MM.1S (cell line): Measurements from ENCODE around the gene TIFAB.

Experiments
- DNase-seq: peaks from one replicate; pipeline ENCODE4 v3.0.0-alpha.2; 2015
- H2AFZ ChIP-seq: fragments of 300-600 bp; sonication (generic); 2 replicates; pipeline ENCODE4 v1.6.0; 2016; ENCODE audit warnings: antibody characterized with exemption, low read length
- H3F3A ChIP-seq: fragments of 300-600 bp; sonication (generic); 2 replicates; pipeline ENCODE4 v1.6.1; 2016; ENCODE audit warnings: mild to moderate bottlenecking, antibody characterized with exemption, low read length, moderate library complexity, mixed read lengths; ENCODE audit not compliant: insufficient read depth
- H3K27ac ChIP-seq: fragments of 300-600 bp; sonication (generic); 2 replicates; pipeline ENCODE4 v1.5.1; 2016; ENCODE audit warnings: mild to moderate bottlenecking, low read length
- H3K27me3 ChIP-seq: fragments of 300-600 bp; sonication (generic); replicated peaks from 2 replicates; pipeline ENCODE4 v1.6.0; 2016; ENCODE audit warnings: low read length; ENCODE audit not compliant: insufficient read depth
- H3K36me3 ChIP-seq: fragments of 300-600 bp; sonication (generic); replicated peaks from 2 replicates; pipeline ENCODE4 v1.6.1; 2016; ENCODE audit warnings: mild to moderate bottlenecking, low read length, mixed read lengths; ENCODE audit not compliant: insufficient read depth
- H3K4me1 ChIP-seq: fragments of 300-600 bp; sonication (generic); 2 replicates; pipeline ENCODE4 v1.6.1; 2016; ENCODE audit warnings: low read length, mixed read lengths
- H3K4me2 ChIP-seq: fragments of 300-600 bp; sonication (generic); 2 replicates; pipeline ENCODE4 v1.6.0; 2016; ENCODE audit warnings: low read depth, low read length
- H3K4me3 ChIP-seq: fragments of 300-600 bp; sonication (generic); 2 replicates; pipeline ENCODE4 v1.5.1; 2016; ENCODE audit warnings: low read length, mixed read lengths
- H3K79me2 ChIP-seq: fragments of 300-600 bp; sonication (generic); 2 replicates; pipeline ENCODE4 v1.6.1; 2016; ENCODE audit warnings: mixed run types, low read length, mixed read lengths
- H3K9ac ChIP-seq: fragments of 300-600 bp; sonication (generic); 2 replicates; pipeline ENCODE4 v1.6.1; 2016; ENCODE audit warnings: low read length, mixed read lengths
- H3K9me2 ChIP-seq: fragments of 300-600 bp; sonication (generic); replicated peaks from 2 replicates; pipeline ENCODE4 v1.6.1; 2016; ENCODE audit warnings: mild to moderate bottlenecking, low read length, mixed read lengths; ENCODE audit not compliant: insufficient read depth
- H3K9me3 ChIP-seq: fragments of 300-600 bp; sonication (generic); replicated peaks from 2 replicates; pipeline ENCODE4 v1.6.1; 2016; ENCODE audit warnings: mild to moderate bottlenecking, low read length, mixed read lengths; ENCODE audit not compliant: insufficient read depth
- H4K20me1 ChIP-seq: fragments of 300-600 bp; sonication (generic); 2 replicates; pipeline ENCODE4 v1.6.1; 2016; ENCODE audit warnings: mild to moderate bottlenecking, low read length, moderate library complexity, mixed read lengths; ENCODE audit not compliant: insufficient read depth
- EZH2 ChIP-seq: fragments of 300-600 bp; sonication (generic); optimal IDR thresholded peaks from 2 replicates; pipeline ENCODE3; 2017; ENCODE audit warnings: low read depth, mild to moderate bottlenecking, antibody characterized with exemption, low read length, mixed read lengths
- EZH2phosphoT487 ChIP-seq: fragments of 300-600 bp; sonication (generic); IDR thresholded peaks from 2 replicates; pipeline ENCODE4 v1.6.1; 2018; ENCODE audit warnings: antibody characterized with exemption, low read length
- TF ChIP-seq, protein P1 (sequence below): fragments of 300-600 bp; sonication (generic); IDR thresholded peaks from 2 replicates; pipeline ENCODE4 v1.5.1; 2016; ENCODE audit warnings: antibody characterized with exemption, low read length, mixed read lengths

TIFAB gene

GRCh38 chr5:135442431-135443160 lies 9.6 kb downstream of the TIFAB start:
- Histone ChIP-seq H3K9me2 (no peaks in the 10 kb centered on the region), H3K79me2 (no peaks in the 10 kb centered on the region), H3K9me3 (no peaks in the 10 kb centered on the region), H3K36me3 (no peaks in the 10 kb centered on the region), H3K4me1 (no peaks in the 10 kb centered on the region), H3F3A (no peaks in the 10 kb centered on the region), H3K4me3 (no peak overlapping the region), H3K27me3 (no peaks in the 10 kb centered on the region), H3K4me2 (no peak overlapping the region), H3K27ac (no peak overlapping the region), H4K20me1 (no peaks in the 10 kb centered on the region), H2AFZ (no peak overlapping the region), H3K9ac (no peak overlapping the region)
- no peak for DNase-seq
- TF ChIP-seq, protein P1, sequence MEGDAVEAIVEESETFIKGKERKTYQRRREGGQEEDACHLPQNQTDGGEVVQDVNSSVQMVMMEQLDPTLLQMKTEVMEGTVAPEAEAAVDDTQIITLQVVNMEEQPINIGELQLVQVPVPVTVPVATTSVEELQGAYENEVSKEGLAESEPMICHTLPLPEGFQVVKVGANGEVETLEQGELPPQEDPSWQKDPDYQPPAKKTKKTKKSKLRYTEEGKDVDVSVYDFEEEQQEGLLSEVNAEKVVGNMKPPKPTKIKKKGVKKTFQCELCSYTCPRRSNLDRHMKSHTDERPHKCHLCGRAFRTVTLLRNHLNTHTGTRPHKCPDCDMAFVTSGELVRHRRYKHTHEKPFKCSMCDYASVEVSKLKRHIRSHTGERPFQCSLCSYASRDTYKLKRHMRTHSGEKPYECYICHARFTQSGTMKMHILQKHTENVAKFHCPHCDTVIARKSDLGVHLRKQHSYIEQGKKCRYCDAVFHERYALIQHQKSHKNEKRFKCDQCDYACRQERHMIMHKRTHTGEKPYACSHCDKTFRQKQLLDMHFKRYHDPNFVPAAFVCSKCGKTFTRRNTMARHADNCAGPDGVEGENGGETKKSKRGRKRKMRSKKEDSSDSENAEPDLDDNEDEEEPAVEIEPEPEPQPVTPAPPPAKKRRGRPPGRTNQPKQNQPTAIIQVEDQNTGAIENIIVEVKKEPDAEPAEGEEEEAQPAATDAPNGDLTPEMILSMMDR, result no peak
- no peak for TF ChIP-seq EZH2phosphoT487
- TF ChIP-seq EZH2, result no peak

- TF ChIP-seq, protein P1, result no peak
- TF ChIP-seq EZH2 (no peak), EZH2phosphoT487 (no peak)
- Histone ChIP-seq H3K9me3 (no peaks in the 10 kb centered on the region), H3K9me2 (no peaks in the 10 kb centered on the region), H3K4me2 (no peak overlapping the region), H3K79me2 (no peaks in the 10 kb centered on the region), H3K4me3 (no peak overlapping the region), H4K20me1 (no peaks in the 10 kb centered on the region), H3K4me1 (no peaks in the 10 kb centered on the region), H3F3A (no peaks in the 10 kb centered on the region), H3K9ac (no peak overlapping the region), H3K27me3 (no peaks in the 10 kb centered on the region), H2AFZ (no peak overlapping the region), H3K27ac (no peak overlapping the region), H3K36me3 (no peaks in the 10 kb centered on the region)
- no peak for DNase-seq
Measured at GRCh38 chr5:135441919-135442318, 10.2 kb downstream of the TIFAB start.

- H3K27me3 ChIP-seq, result no peaks in the 10 kb centered on the region
- H3K27ac ChIP-seq, result no peak overlapping the region
- H4K20me1 ChIP-seq, result no peaks in the 10 kb centered on the region
- DNase-seq, result no peak
- H3K4me2 ChIP-seq, result no peak overlapping the region
- no peaks in the 10 kb centered on the region for H3K9me2 ChIP-seq
- H3K79me2 ChIP-seq, result no peaks in the 10 kb centered on the region
- H3K4me1 ChIP-seq, result no peaks in the 10 kb centered on the region
- TF ChIP-seq EZH2, result no peak
- no peak for TF ChIP-seq EZH2phosphoT487
- TF ChIP-seq, protein P1, result no peak
- no peak overlapping the region for H3K4me3 ChIP-seq
- H3K9ac ChIP-seq, result no peak overlapping the region
- H2AFZ ChIP-seq, result no peak overlapping the region
- H3F3A ChIP-seq, result no peaks in the 10 kb centered on the region
- no peaks in the 10 kb centered on the region for H3K36me3 ChIP-seq
- no peaks in the 10 kb centered on the region for H3K9me3 ChIP-seq
Measured at GRCh38 chr5:135441350-135441831, 10.8 kb downstream of the TIFAB start.
